Activated CD8-positive, alpha-beta memory T cell treated with anti-CD3 and anti-CD28 coated beads for 4 hours (primary cell): ENCODE measurements around the gene NUB1.

Experiments used
- DNase-seq, 2 donors: peaks; one replicate each; pipeline ENCODE4 v3.0.0-alpha.2; 2020; ENCODE audit warnings: low read depth in 2 of 2

Gene NUB1

GRCh38 chr7:151423936-151424335 lies 82.3 kb downstream of the NUB1 start:
- DNase-seq, result no peak

GRCh38 chr7:151424799-151425198 lies 83.2 kb downstream of the NUB1 start:
- no peak for DNase-seq

GRCh38 chr7:151425670-151426440 lies 84.2 kb downstream of the NUB1 start:
- no peak for DNase-seq

- no peak for DNase-seq
Measured at GRCh38 chr7:151426441-151426903, 84.9 kb downstream of the NUB1 start.

GRCh38 chr7:151426904-151427704 lies 85.5 kb downstream of the NUB1 start:
- no peak for DNase-seq

GRCh38 chr7:151427705-151428377 lies 86.2 kb downstream of the NUB1 start:
- DNase-seq, result no peak
